DLD1 (cell line): Measurements from ENCODE around the gene NCAPH2.
"Not testable (repeated sequence)": the region's sequence is repeated elsewhere in the genome, so short reads cannot be mapped to it uniquely, and the experiment has no call there.

Experiments used
- in situ Hi-C: cut with HindIII; loops from 2 replicates; pipeline ENCODE4 v1.10.0; 2017; ENCODE audit warnings: low sequenced_read_pairs

Gene NCAPH2

GRCh38 chr22:50528682-50529415, 20.8 kb downstream of the NCAPH2 start:
- in situ Hi-C loops: no loop called here

GRCh38 chr22:50529416-50529896, 21.4 kb downstream of the NCAPH2 start:
- in situ Hi-C loops: no loop called here

- in situ Hi-C loops: no loop called here
Observed at GRCh38 chr22:50529897-50530579, 22.0 kb downstream of the NCAPH2 start, which contains the start of gene TYMP. TYMP (minus strand) TSS chr22:50530012; CDS start chr22:50529709, 303 bp downstream.

- in situ Hi-C loops: no loop called here
Observed at GRCh38 chr22:50530580-50530876, 22.5 kb downstream of the NCAPH2 start.

- in situ Hi-C loops: no loop called here
Observed at GRCh38 chr22:50530877-50531545, 23.0 kb downstream of the NCAPH2 start.

- in situ Hi-C loops: no loop called here
Observed at GRCh38 chr22:50531546-50531961, 23.5 kb downstream of the NCAPH2 start.

- in situ Hi-C loops: no loop called here
Observed at GRCh38 chr22:50531962-50532674, 24.1 kb downstream of the NCAPH2 start.

GRCh38 chr22:50532824-50533796, 25.1 kb downstream of the NCAPH2 start:
- in situ Hi-C loops: no loop called here

- in situ Hi-C loops: not testable (repeated sequence)
Observed at GRCh38 chr22:50533856-50534711, 26.1 kb downstream of the NCAPH2 start.

- in situ Hi-C loops: no loop called here
Observed at GRCh38 chr22:50535113-50535512, 27.1 kb downstream of the NCAPH2 start.

GRCh38 chr22:50536226-50536625, 28.2 kb downstream of the NCAPH2 start:
- in situ Hi-C loops: no loop called here

GRCh38 chr22:50537765-50538164, 29.7 kb downstream of the NCAPH2 start:
- in situ Hi-C loops: no loop called here

- in situ Hi-C loops: no loop called here
Observed at GRCh38 chr22:50540381-50540780, 32.4 kb downstream of the NCAPH2 start.

GRCh38 chr22:50541667-50542026, 33.6 kb downstream of the NCAPH2 start:
- in situ Hi-C loops: not testable (repeated sequence)

- in situ Hi-C loops: no loop called here
Observed at GRCh38 chr22:50542416-50542927, 34.4 kb downstream of the NCAPH2 start.

GRCh38 chr22:50544078-50544745, 36.2 kb downstream of the NCAPH2 start:
- in situ Hi-C loops: no loop called here

GRCh38 chr22:50544746-50545253, 36.8 kb downstream of the NCAPH2 start:
- in situ Hi-C loops: no loop called here
